GM08714 (cell line): ENCODE measurements around the gene RAP1GAP.
"Not testable (repeated sequence)": the region's sequence is repeated elsewhere in the genome, so short reads cannot be mapped to it uniquely, and the experiment has no call there.

Experiments
- H3K4me3 ChIP-seq: fragments of 200-500 bp; sonication (Bioruptor generic); 2 replicates; pipeline ENCODE4 v1.5.1; 2014; ENCODE audit warnings: mild to moderate bottlenecking, low read length, inconsistent platforms
- ZNF274 ChIP-seq: IDR thresholded peaks from 2 replicates; pipeline ENCODE4 v1.6.1; 2012; ENCODE audit warnings: mild to moderate bottlenecking, low read depth, low read length

Gene RAP1GAP

DNA sequence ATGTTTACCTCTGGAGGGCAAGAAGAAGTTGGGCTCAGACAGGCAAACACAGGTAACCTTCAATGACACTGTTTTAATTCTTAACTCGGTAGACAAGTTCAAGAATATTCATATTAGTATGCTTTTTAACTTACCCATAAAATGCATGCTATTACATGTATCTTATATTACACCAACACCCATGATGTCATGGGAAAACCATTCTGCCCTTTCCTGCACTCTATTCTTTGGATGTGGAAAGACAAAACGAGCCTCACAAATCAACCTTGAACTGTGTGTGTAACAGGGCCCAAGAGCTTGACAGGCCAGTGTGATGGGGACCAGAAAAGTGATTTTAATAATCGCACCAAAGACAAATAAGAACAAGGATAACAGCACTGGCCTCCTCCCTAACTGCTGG is 22.6 kb upstream of the RAP1GAP start:
- TF ChIP-seq ZNF274: no peak
- no peak overlapping the region for H3K4me3 ChIP-seq

DNA sequence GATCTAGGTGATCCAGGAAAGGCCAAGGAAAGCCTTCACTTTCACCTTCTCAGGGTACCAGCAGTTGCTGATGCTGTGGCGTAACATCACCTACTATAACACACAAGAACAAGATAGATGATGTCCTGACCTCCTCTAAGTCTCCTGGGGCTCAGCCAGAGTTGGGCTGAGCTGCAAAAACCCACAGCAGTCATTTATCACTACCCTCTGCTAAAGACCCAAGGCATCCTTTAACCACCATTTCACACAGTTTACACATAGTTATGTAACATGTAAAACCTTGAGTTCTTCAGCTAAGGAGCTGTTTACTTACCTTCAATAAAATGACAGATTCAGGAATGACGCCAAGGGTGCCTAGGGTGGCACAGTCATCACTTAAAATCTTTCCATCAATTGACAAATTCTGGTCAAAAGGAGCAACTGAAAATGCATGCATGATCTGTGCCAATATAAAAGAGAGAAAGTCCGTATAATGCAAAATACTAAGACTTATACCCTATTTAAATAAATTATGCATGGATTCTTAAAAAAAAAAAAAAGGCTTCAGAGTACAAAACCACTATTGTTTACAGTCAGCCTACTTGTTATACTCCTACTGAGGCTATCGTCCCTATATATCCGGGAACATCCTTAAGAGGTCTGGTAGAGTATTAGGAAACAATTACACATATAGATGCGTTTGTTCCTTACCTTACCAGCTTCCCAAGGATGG is 20.7 kb upstream of the RAP1GAP start:
- H3K4me3 ChIP-seq: no peak overlapping the region
- TF ChIP-seq ZNF274: no peak

DNA sequence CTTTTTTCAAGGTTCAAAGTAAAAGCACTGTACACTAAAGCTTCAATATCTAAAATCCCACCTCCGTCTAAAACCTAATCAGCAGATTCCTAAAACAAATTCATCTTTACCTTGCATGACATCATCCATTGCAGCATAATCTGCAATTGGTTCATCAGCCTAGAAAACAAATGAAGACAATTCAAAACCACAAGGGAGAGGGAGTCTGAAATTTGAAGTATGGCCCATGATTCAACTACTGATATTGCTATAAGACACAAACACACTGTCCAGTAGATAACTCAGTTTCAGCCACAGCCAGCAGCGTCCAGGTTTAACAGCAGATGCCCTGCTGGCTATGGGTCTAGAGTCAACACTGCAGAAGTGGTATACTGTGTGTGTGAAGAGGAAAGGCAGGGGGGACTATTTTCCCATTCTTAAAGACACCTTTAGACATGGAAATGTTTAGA is 17.9 kb upstream of the RAP1GAP start:
- no peak for TF ChIP-seq ZNF274
- no peak overlapping the region for H3K4me3 ChIP-seq

DNA sequence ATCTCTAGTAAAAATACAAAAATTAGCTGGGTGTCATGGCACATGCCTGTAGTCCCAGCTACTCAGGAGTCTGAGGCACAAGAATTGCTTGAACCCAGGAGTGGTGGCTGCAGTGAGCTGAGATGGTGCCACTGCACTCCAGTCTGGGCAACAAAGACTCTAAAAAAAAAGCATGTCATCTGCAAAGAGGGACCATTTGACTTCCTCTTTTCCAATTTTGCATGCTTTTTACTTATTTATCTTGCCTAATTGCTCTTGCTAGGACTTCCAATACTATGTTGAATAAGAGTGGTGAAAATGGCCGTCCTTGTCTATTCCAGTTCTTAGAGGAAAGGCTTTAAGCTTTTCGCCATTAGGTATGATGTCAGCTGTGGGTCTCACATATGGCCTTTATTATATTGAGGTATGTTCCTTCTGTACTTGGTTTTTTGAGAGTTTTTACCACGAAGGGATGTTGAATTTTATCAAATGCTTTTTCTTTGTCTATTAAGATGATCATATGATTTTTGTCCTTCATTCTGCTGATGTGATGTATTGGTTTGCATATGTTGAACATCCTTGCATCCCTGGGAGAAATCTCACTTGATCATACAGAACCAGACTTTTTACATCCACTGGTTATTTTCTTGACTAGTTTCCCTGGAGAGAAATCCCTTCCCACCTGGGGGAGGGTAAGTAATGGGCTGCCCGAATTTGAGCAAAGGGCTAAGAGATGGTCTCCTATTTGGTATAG is 17.0 kb upstream of the RAP1GAP start:
- H3K4me3 ChIP-seq: no peak overlapping the region
- no peak for TF ChIP-seq ZNF274

DNA sequence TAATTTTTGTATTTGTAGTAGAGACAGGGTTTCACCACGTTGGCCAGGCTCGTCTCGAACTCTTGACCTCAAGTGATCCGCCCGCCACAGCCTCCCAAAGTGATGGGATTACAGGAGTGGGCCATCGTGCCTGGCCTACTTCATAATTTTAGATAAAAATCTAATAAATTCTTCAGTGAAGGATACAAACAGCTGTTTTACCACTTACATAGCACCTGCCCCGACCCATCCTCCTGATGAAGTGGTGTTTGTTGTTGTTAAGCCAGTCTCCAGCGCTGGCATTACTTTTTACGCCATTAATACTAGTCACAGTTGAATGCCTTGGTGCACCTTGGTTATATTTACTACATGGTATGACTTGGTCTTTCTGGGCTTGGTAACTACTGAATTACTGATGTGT is 12.3 kb upstream of the RAP1GAP start:
- TF ChIP-seq ZNF274: no peak
- H3K4me3 ChIP-seq: no peak overlapping the region

DNA sequence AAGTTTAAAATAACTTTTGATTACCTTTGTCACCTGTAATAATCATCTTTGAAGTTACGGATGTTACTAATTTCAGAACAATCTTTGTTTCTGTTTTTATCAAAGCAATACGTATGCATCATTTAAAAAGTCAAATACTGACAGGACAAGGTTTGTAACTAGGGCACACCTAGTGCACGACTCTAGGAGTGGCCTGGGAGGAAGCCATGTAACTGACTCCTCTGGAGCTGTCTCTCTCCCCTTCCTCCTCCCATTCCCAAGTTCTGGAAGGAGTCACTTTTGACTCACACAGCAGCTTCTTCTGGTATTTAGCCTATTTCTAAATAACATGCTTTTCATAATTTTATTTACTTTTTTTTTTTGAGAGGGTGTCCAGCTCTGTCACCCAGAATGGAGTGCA is 11.8 kb upstream of the RAP1GAP start:
- no peak for TF ChIP-seq ZNF274
- H3K4me3 ChIP-seq: no peak overlapping the region

DNA sequence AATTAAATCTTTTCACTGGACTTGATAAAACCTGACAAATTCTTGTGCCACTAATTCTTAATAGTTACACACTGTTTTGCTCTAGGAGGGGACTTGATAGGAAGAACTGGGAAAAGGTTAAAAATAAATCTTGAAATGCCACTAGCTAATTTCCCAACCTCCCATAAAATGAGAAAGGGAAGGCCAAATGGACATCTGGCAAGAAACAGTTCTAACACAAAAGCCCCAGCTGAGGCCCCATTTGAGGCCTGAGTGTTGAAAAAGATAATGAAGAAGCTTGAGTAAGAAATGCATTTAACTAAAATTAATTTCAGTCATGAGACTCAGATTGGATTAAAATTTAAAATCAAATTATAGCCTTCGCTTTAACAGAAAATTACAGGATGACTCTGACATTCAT is 11.2 kb upstream of the RAP1GAP start:
- no peak overlapping the region for H3K4me3 ChIP-seq
- no peak for TF ChIP-seq ZNF274

DNA sequence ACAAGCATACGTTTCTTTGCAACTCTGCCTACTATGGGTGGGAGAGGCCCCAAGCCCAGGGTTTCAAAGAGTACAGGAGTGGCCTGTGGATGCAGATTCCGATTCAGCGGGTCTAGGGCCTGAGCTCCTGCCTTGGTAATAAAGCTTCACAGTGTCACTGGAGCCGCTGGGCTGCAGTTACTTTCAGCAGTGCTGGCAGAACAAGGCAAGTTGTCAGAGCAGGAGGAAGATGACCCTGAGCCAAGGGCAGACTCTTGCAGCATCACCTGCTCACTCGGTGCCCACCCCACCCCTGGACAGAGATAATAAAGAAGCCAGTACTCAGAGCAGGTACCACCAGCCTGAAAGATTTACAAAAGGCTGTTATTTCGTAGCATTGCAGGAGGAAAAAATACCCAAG is 8.0 kb upstream of the RAP1GAP start:
- no peak overlapping the region for H3K4me3 ChIP-seq
- no peak for TF ChIP-seq ZNF274

DNA sequence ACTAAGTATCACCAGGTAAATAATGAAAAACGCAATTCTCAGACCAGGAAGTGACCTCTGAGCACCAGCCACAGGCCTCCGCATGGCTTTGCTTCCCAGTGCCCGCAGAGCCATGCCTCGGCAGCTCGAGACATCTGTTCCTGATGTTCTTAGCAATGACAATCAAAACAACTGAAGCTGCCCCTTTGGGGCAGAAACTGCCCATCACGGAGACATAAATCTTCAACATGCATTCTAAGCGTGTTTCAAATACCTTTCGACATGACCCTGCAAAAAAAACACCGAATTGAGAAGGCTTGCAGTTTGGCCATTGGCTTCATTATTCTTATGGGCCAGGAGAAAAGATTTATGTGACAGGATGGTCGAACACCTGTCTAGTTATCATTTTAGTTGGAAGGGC is 5.8 kb upstream of the RAP1GAP start:
- TF ChIP-seq ZNF274: no peak

DNA sequence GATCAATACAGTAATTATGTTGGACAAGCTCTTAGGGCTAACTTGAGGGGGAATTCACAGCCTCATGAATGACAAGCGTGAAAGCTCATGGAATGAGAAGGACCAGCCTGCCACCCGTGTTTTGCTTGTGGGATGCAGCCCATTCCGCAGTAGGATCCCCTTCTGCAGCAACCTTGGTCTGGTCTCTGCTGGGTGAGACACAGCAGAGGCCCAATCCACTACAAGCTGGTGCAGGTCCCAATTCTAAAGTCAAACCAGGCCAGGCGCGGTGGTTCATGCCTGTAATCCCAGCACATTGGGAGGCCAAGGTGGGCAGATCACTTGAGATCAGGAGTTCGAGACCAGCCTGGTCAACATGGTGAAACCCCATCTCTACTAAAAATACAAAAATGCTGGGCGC is 4.7 kb upstream of the RAP1GAP start:
- H3K4me3 ChIP-seq: not testable (repeated sequence)

More for the DNA sequence above, 5.8 kb upstream of the RAP1GAP start:
- no peak overlapping the region for H3K4me3 ChIP-seq

DNA sequence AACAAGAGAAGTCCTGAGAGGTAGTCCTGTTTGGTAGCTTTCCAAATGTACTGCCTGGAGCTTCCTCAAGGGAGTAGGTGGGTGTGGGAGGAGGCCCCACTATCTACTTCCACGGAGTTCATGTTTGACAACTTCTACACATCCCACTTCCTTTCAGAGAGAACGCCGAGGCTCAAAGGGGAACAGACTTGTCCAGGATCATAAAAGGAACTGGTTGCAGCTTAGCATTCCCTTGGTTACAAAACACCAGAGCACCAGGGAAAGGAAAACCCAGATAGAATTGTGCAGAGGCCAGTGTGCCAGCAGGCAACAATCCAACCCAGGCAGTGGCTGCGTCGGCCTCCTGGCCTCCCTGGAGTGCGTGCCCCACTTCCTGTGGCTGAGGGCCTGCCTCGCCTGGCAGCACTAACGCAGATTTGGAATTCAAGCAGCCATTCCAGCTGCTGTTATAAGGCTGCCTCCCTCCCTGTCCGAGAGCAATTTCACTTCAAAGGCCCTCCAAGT is 4.2 kb upstream of the RAP1GAP start:
- no peak for TF ChIP-seq ZNF274
- H3K4me3 ChIP-seq: no peak overlapping the region

DNA sequence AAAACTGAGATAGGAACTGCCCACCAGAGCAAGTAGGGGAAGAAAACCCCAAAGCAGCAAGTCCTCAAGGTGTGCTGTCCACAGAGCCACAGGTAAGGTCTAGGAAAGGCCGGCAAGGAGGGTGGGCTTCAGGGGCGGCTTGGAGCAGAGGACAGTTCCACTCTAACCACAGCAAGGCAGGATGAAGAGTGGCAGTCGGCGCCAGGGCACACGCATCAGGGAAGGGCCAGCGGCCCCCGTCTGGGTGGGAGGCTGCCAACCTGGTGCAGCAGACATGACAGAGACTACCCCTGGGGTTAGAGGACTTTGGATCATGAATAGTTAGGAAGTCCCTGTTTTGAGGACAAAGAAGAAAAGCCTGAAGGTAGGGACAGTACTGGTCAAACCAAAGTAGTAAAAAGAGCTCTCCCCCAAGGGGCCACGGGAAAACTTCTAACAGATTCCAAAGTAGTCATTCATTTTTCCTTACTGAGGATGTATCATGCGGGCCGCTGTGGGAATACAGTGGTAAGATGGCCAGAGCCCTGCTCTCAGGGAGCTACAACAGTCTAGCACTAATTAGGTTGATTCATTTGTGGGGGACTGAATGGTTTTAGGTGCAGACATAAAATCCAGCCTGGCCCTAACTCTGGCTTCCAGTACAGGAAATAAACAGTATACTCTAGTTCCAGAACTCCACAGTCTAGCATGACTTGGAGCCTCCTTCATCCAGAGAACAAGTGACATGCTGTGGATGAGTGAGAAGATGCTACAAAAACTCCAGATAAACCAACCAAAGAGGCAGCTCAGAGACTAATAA is 3.5 kb upstream of the RAP1GAP start:
- H3K4me3 ChIP-seq: no peak overlapping the region
- no peak for TF ChIP-seq ZNF274

DNA sequence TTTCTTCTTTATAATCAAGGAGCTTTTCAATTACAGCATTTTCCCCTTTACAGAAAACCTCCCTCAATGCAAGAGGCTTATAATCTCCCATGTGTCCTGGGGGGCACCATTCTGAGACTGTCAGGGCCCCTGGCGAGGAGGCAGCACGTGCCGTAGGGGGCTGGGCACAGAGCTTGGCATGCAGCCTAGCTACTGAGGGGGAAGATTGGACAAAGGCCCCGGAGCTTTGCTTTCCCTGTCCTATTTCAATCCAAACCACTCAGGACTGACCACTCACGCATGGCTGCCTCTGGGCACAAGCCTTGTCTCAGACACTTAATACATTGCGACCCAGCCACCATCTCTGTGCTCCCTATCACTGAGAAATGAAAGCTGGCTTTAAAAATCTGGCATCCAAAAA is 2.8 kb upstream of the RAP1GAP start:
- no peak for TF ChIP-seq ZNF274
- no peak overlapping the region for H3K4me3 ChIP-seq

DNA sequence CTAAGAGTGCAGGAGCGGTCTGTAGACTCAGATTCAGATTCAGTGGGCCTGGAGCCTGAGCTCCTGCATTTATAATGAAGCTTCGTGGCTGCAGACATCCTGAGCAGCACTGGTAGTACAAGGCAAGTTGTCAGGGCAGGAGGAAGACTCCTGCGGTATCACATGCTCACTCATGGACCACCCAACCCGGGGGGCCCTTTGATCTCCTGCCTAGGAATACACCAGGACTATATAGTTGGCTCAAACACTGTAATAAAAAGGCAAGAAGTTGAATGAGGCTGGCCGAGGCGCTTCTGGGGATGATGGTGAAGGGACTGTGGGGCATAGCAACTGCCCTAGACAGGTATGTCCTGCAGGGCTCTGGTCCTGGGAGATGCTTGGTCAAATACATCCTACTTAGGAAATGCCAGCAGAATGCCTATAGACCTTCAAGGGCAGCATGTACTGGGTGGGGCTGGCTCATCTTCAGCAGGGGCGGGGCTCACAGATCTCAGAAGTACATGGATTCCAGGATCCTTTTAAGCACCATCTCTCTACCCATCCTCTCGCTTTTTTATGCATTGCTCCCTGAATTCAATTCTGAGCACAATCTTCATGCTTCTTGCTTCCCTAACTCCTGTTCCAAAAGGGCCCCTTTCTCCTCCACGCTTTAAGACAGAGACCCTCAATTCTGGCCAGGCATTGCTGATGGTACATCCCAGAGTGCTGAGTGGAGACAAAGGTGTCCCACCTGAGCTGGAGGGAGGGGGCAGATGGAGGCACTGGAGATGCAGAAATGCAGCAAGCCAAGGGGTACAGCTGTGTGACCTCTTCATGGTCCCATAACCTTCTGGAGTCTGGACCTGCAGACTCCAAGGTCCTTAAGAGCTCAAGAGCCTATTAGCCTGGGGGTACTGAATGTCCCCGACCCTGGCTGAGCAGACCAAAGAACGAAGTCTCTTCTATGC is 2.1 kb upstream of the RAP1GAP start:
- TF ChIP-seq ZNF274: no peak

More for the DNA sequence above, 2.1 kb upstream of the RAP1GAP start:
- H3K4me3 ChIP-seq: no peak overlapping the region
